Pancreas (tissue), 10 donors: ENCODE results near the gene PRSS48. TPM values are rescaled to one million over a fixed set of nuclear protein-coding genes. Genes with fewer than 3 reads are reported as not detected.
"Not testable (repeated sequence)": the region's sequence is repeated elsewhere in the genome, so short reads cannot be mapped to it uniquely, and the experiment has no call there.

ENCODE experiments used
- ATAC-seq, 4 donors: fragments of 200-7000 bp; cut with Tn5 transposase; one replicate each; pipeline versions ENCODE4 v1.8.0 to v1.9.1; 2020; ENCODE audit warnings: mild to moderate bottlenecking in 4 of 4, moderate library complexity in 4 of 4
- DNase-seq, 6 donors: peaks; one replicate each; pipeline ENCODE4 v3.0.0-alpha.2; 2020
- FAIRE-seq: peaks from 2 replicates; lab custom pipeline; 2012; peaks lifted over from hg19 to GRCh38; lab: Jason Lieb, UNC
- H3K27ac ChIP-seq, 4 donors: fragments of 200-600 bp; sonication (generic); 1 replicate in 3 of 4; 2 replicates in 1 of 4; pipeline versions ENCODE4 v1.5.0 to v1.8.0; 2020
- H3K27me3 ChIP-seq, 4 donors: fragments of 200-600 bp; one replicate each; pipeline ENCODE4 v1.8.0; 2021
- H3K36me3 ChIP-seq, 3 donors: fragments of 200-600 bp; sonication (generic) in 1 of 3; one replicate each; pipeline versions ENCODE4 v1.5.0 to v1.8.0; 2020 to 2021
- H3K4me1 ChIP-seq, 3 donors: fragments of 200-600 bp; one replicate each; pipeline ENCODE4 v1.8.0; 2021
- H3K4me3 ChIP-seq, 4 donors: fragments of 200-600 bp; sonication (generic) in 2 of 4; one replicate each; pipeline versions ENCODE4 v1.5.0 to v1.8.0; 2020 to 2021
- H3K9me3 ChIP-seq, 4 donors: fragments of 200-600 bp; one replicate each; pipeline ENCODE4 v1.8.0; 2021
- WGBS, 2 donors: extraction: QIAGEN DNeasy Blood & Tissue Kit; methylation state at CpG; one replicate each; pipeline ENCODE4 v1.1.7; 2013; 5-methylcytosine and 5-hydroxymethylcytosine counted together
- intact Hi-C, 3 donors: fragments of 100-400 bp; cut with DNase I; formaldehyde crosslinking; loops; one replicate each; pipeline versions ENCODE4 v1.11.1 to v1.14.2; 2022
- polyA plus RNA-seq, 2 donors: library from polyadenylated mRNA; stranded (reverse); fragments of 200-250 nt; gene quantifications; one replicate each; pipeline ENCODE4 v1.2.3, GENCODE V29; 2013
- total RNA-seq, 6 donors: library from RNA; stranded (reverse); fragmentation: NEBNext Ultra II Directional in 4 of 6; extraction: Animal tissue kit (Norgen Biotek cat#: 25700) in 4 of 6; gene quantifications; one replicate each; pipeline versions ENCODE4 v1.2.1 to v1.2.4, GENCODE V29; 2021 to 2023
- TF ChIP-seq, protein P1 (sequence below), 4 donors: fragments of 200-600 bp; sonication (generic) in 3 of 4; IDR thresholded peaks; one replicate each; pipeline versions ENCODE4 v1.5.0 to v1.8.0; 2021; ENCODE audit warnings: antibody characterized with exemption in 4 of 4
- donor health status: healthy with polysubstance abuse.
- donor health status: DM: no; HTN: no; CAD: no; lungs with moderate emphysema.
- donor health status: DM: no; HTN: no; CAD: no.
- donor health status: control.
- donor health status: control.
- donor health status: Bipolar disorder and iron deficiency.
- donor health status: DM: yes; HTN: yes; CAD: no.
- donor health status: DM: no; HTN: no; CAD: no.
- donor health status: DM: no; HTN: no; CAD: no.
- donor health status: DM: yes; HTN: yes; CAD: no.

Gene PRSS48
- total and polyA plus RNA-seq, 8 donors, result not detected

GRCh38 chr4:151231915-151232595, 44.9 kb upstream of the PRSS48 start:
- no peaks in the 10 kb centered on the region for H3K9me3 ChIP-seq
- no peaks in the 10 kb centered on the region for H3K36me3 ChIP-seq
- peaks cover 0 to 7% (median 6%) of the 10 kb centered on the region in 3 donors for H3K4me1 ChIP-seq
- H3K27ac ChIP-seq, result no peak overlapping the region
- no peak overlapping the region for H3K4me3 ChIP-seq
- no peaks in the 10 kb centered on the region for H3K27me3 ChIP-seq
- ATAC-seq (no peak), FAIRE-seq (no peak), DNase-seq (no peak)
- TF ChIP-seq, protein P1, sequence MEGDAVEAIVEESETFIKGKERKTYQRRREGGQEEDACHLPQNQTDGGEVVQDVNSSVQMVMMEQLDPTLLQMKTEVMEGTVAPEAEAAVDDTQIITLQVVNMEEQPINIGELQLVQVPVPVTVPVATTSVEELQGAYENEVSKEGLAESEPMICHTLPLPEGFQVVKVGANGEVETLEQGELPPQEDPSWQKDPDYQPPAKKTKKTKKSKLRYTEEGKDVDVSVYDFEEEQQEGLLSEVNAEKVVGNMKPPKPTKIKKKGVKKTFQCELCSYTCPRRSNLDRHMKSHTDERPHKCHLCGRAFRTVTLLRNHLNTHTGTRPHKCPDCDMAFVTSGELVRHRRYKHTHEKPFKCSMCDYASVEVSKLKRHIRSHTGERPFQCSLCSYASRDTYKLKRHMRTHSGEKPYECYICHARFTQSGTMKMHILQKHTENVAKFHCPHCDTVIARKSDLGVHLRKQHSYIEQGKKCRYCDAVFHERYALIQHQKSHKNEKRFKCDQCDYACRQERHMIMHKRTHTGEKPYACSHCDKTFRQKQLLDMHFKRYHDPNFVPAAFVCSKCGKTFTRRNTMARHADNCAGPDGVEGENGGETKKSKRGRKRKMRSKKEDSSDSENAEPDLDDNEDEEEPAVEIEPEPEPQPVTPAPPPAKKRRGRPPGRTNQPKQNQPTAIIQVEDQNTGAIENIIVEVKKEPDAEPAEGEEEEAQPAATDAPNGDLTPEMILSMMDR (IDR thresholded peaks at IDR 0.05), result no peak
- intact Hi-C loops, result no loop called here
- 95 to 98% methylated on average over 7 of the region's 7 CpGs for WGBS, 2 donors

- Histone ChIP-seq H3K27me3 (no peaks in the 10 kb centered on the region), H3K36me3 (no peaks in the 10 kb centered on the region), H3K4me1 (no peaks in the 10 kb centered on the region), H3K27ac (no peak overlapping the region), H3K9me3 (no peaks in the 10 kb centered on the region), H3K4me3 (no peak overlapping the region)
- ATAC-seq (no peak), FAIRE-seq (no peak), DNase-seq (no peak)
- 96 to 98% methylated on average over 5 of the region's 5 CpGs for WGBS, 2 donors
- TF ChIP-seq, protein P1 (IDR thresholded peaks at IDR 0.05), result no peak
- intact Hi-C loops, result no loop called here
Measured at GRCh38 chr4:151233600-151233999, 43.4 kb upstream of the PRSS48 start.

- H3K27ac ChIP-seq, H3K4me3 ChIP-seq, H3K27me3 ChIP-seq, H3K9me3 ChIP-seq, ATAC-seq, H3K4me1 ChIP-seq, FAIRE-seq, DNase-seq, H3K36me3 ChIP-seq, intact Hi-C loops: not testable (repeated sequence)
- WGBS, 2 donors, result 94 to 100% methylated on average over 1 of the region's 1 CpG
Measured at GRCh38 chr4:151235373-151235772, 41.6 kb upstream of the PRSS48 start.

DNA sequence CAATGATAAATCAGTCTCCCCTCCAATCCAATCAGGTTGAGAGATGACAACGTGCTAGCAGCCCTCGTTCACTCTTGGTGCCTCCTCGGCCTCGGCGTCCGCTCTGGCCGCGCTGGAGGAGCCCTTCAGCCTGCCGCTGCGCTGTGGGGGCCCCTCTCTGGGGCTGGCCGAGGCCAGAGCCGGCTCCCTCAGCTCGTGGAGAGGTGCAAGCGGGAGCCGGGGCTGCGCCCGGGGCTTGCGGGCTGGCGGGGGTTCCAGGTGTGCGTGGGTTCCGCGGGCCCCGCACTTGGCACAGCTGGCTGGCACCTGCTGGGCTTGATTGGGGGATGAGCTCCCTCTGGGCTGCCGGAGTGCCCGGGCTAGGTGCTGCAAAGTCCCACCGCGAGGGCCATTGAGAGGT, 40.9 kb upstream of the PRSS48 start:
- Histone ChIP-seq H3K36me3 (no peaks in the 10 kb centered on the region), H3K4me1 (no peaks in the 10 kb centered on the region), H3K9me3 (no peaks in the 10 kb centered on the region), H3K27ac (no peak overlapping the region), H3K27me3 (no peaks in the 10 kb centered on the region), H3K4me3 (no peak overlapping the region)
- 98% methylated on average over 26 to 27 of the region's 27 CpGs for WGBS, 2 donors
- no peak for DNase-seq
- ATAC-seq, result no peak
- FAIRE-seq, result no peak
- intact Hi-C loops, result no loop called here
- TF ChIP-seq, protein P1 (IDR thresholded peaks at IDR 0.05), result no peak

DNA sequence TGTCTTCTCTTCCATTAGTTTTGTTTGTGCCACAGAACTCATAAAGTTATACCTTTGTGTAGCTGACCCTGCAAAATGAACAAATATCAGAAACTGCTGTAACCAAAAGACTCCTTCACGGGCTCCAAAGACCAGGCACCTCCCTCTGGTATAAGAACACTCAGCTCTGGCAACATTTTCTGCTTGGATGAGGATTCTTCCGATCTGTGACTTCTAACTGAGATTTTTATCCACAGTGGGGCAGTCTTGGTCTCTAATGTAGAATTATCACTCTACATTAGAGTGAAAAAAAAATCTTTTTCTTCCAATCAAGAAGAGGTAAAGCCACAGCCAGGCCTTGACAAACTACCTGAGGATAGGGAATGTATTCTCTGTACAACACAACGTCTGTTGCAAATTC, 38.5 kb upstream of the PRSS48 start:
- intact Hi-C loops, result no loop called here
- H3K9me3 ChIP-seq, result no peaks in the 10 kb centered on the region
- no peaks in the 10 kb centered on the region for H3K36me3 ChIP-seq
- ATAC-seq (peak in 2 of 4 donors; percentile 21 to 46), FAIRE-seq (no peak), DNase-seq (no peak)
- WGBS, 2 donors, result 53 to 63% methylated on average over 3 of the region's 3 CpGs
- TF ChIP-seq, protein P1 (IDR thresholded peaks at IDR 0.05), result no peak
- no peak overlapping the region for H3K4me3 ChIP-seq
- H3K27ac ChIP-seq, result no peak overlapping the region
- no peaks in the 10 kb centered on the region for H3K4me1 ChIP-seq
- H3K27me3 ChIP-seq, result no peaks in the 10 kb centered on the region
